Mesodermal cell (in vitro differentiated cells): ENCODE data around the gene ADRA2B.

Source experiments
- H3K27ac ChIP-seq: 2 replicates; pipeline ENCODE4 v1.7.0; 2013; ENCODE audit warnings: mild to moderate bottlenecking, low read depth, low read length, moderate library complexity; ENCODE audit not compliant: severe bottlenecking
- H3K36me3 ChIP-seq: 2 replicates; pipeline ENCODE4 v1.7.1; 2013; ENCODE audit warnings: mild to moderate bottlenecking, low read length, moderate library complexity; ENCODE audit not compliant: control insufficient read depth, insufficient read depth
- H3K4me1 ChIP-seq: one replicate; pipeline ENCODE4 v1.7.1; 2013; ENCODE audit warnings: mild to moderate bottlenecking, low read length; ENCODE audit not compliant: insufficient read depth, control insufficient read depth, poor library complexity, severe bottlenecking
- H3K4me3 ChIP-seq: 2 replicates; pipeline ENCODE4 v1.7.0; 2013; ENCODE audit warnings: low read length, control low read depth, mild to moderate bottlenecking; ENCODE audit not compliant: insufficient read depth, poor library complexity, severe bottlenecking; ENCODE audit errors: extremely low read depth
- H3K9me3 ChIP-seq: 2 replicates; pipeline ENCODE4 v1.7.1; 2013; ENCODE audit warnings: mild to moderate bottlenecking, low read length, moderate library complexity; ENCODE audit not compliant: control insufficient read depth
- WGBS, 2 experiments: methylation state at CpG; one replicate each; pipeline ENCODE4 v1.1.5; 2013; ENCODE audit warnings: missing lambda C conversion rate in 2 of 2; ENCODE audit not compliant: insufficient coverage in 2 of 2; 5-methylcytosine and 5-hydroxymethylcytosine counted together

Gene ADRA2B

DNA sequence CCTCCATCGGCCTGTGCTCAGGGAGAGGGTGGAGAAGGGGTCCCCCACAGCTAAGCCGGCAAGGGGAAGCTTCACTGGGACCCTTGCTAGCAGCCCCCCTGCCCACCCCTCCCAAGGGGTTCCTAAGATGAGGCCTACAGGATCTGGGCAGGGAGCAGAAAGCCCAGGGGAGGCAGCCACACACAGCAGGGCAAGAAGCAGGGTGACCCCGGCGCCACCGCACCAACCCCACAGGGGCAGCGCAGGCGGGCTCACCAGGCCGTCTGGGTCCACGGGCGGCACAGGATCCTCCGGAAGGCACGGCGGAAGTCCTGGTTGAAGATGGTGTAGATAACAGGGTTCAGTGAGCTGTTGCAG is 1.8 kb downstream of the ADRA2B start:
- Histone ChIP-seq H3K4me3 (no peak overlapping the region), H3K36me3 (no peaks in the 10 kb centered on the region), H3K4me1 (no peaks in the 10 kb centered on the region), H3K27ac (no peak overlapping the region), H3K9me3 (no peaks in the 10 kb centered on the region)
- WGBS, 2 experiments = 96 to 100% methylated on average over 5 to 12 of the region's 13 CpGs

- peaks cover 5% of the 10 kb centered on the region for H3K4me1 ChIP-seq
- H3K36me3 ChIP-seq = no peaks in the 10 kb centered on the region
- 85 to 87% methylated on average over 11 of the region's 17 CpGs for WGBS, 2 experiments
- H3K9me3 ChIP-seq = no peaks in the 10 kb centered on the region
- H3K4me3 ChIP-seq = no peak overlapping the region
- no peak overlapping the region for H3K27ac ChIP-seq
Measured at GRCh38 chr2:96113951-96114350, 2.4 kb downstream of the ADRA2B start.

- 87 to 88% methylated on average over 5 to 7 of the region's 7 CpGs for WGBS, 2 experiments
- Histone ChIP-seq H3K4me3 (no peak overlapping the region), H3K36me3 (no peaks in the 10 kb centered on the region), H3K4me1 (peaks cover 9% of the 10 kb centered on the region), H3K9me3 (no peaks in the 10 kb centered on the region), H3K27ac (no peak overlapping the region)
Measured at GRCh38 chr2:96113367-96113677, 3.0 kb downstream of the ADRA2B start.

GRCh38 chr2:96112501-96113366 is 3.6 kb downstream of the ADRA2B start:
- WGBS, 2 experiments = 95 to 100% methylated on average over 2 to 7 of the region's 9 CpGs
- Histone ChIP-seq H3K9me3 (no peaks in the 10 kb centered on the region), H3K36me3 (no peaks in the 10 kb centered on the region), H3K4me3 (no peak overlapping the region), H3K4me1 (peaks cover 13% of the 10 kb centered on the region), H3K27ac (no peak overlapping the region)

DNA sequence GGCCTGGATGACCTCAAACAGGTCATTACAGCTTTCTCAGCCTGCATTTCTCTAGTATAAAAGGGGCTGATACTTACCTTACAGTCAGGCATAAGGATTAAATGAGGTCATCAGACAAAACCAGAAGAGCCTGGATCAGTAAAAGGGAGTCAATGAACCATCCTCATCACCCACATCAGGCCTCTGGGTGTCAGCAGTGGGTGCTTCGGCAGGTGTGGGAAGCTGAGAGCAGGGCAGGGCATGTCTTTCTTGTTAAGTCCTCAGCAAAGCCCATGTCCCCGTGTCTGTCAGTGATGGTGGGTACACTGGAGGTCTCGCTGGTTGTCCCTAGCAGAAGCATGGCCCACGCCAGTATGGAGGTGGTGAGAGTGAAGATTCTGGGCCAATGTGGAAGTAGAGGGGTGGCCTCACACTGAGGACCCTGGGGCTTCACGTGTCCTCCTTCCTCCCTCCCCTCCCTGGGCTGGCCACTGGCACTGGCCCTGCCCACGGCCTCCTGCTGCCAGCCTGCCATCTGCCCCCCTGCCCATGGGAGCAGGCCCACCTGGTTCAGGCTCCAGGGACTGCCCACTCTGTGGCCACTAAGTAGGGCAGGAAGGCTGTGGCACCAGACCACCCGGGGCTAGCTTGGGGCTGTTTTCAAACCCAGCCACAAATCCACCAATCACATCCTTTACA is 4.4 kb downstream of the ADRA2B start:
- WGBS, 2 experiments = 83 to 86% methylated on average over 6 of the region's 7 CpGs
- Histone ChIP-seq H3K4me1 (peaks cover 13% of the 10 kb centered on the region), H3K4me3 (no peak overlapping the region), H3K27ac (no peak overlapping the region), H3K36me3 (no peaks in the 10 kb centered on the region), H3K9me3 (no peaks in the 10 kb centered on the region)

- Histone ChIP-seq H3K36me3 (no peaks in the 10 kb centered on the region), H3K9me3 (no peaks in the 10 kb centered on the region), H3K27ac (no peak overlapping the region), H3K4me1 (peaks cover 13% of the 10 kb centered on the region), H3K4me3 (no peak overlapping the region)
- whole genome bisulfite sequencing, 2 experiments = 79% methylated on average over 3 of the region's 4 CpGs; no CpG with 5 or more reads in 1 of the 2 experiments
Measured at GRCh38 chr2:96111257-96111640, 5.1 kb downstream of the ADRA2B start.

- H3K36me3 ChIP-seq = no peaks in the 10 kb centered on the region
- 84 to 90% methylated on average over 7 to 8 of the region's 13 CpGs for WGBS, 2 experiments
- peaks cover 13% of the 10 kb centered on the region for H3K4me1 ChIP-seq
- peaks cover 3% of the 10 kb centered on the region for H3K9me3 ChIP-seq
- no peak overlapping the region for H3K27ac ChIP-seq
- no peak overlapping the region for H3K4me3 ChIP-seq
Measured at GRCh38 chr2:96110621-96111256, 5.6 kb downstream of the ADRA2B start.

GRCh38 chr2:96109931-96110511 is 6.3 kb downstream of the ADRA2B start:
- no peak overlapping the region for H3K4me3 ChIP-seq
- WGBS, 2 experiments = 100% methylated on average over 1 to 2 of the region's 3 CpGs
- H3K9me3 ChIP-seq = peaks cover 11% of the 10 kb centered on the region
- peaks cover 13% of the 10 kb centered on the region for H3K4me1 ChIP-seq
- H3K36me3 ChIP-seq = no peaks in the 10 kb centered on the region
- H3K27ac ChIP-seq = no peak overlapping the region

GRCh38 chr2:96109361-96109680 is 7.0 kb downstream of the ADRA2B start:
- H3K9me3 ChIP-seq = peaks cover 17% of the 10 kb centered on the region
- peak overlapping the region; percentile 33 for H3K27ac ChIP-seq
- H3K4me1 ChIP-seq = peaks cover 18% of the 10 kb centered on the region
- WGBS, 2 experiments = 80 to 88% methylated on average over 3 of the region's 3 CpGs
- no peak overlapping the region for H3K4me3 ChIP-seq
- H3K36me3 ChIP-seq = no peaks in the 10 kb centered on the region

- Histone ChIP-seq H3K9me3 (peaks cover 17% of the 10 kb centered on the region), H3K4me3 (no peak overlapping the region), H3K36me3 (no peaks in the 10 kb centered on the region), H3K4me1 (peaks cover 20% of the 10 kb centered on the region), H3K27ac (peak overlapping the region; percentile 33)
- WGBS, 2 experiments = 53 to 60% methylated on average over 15 to 16 of the region's 17 CpGs
Measured at GRCh38 chr2:96108541-96109360, 7.6 kb downstream of the ADRA2B start.
